Measurements from ENCODE around the gene TIMELESS. TPM values are rescaled to one million over a fixed set of nuclear protein-coding genes. Genes with fewer than 3 reads are reported as not detected.
"Not testable (repeated sequence)": the region's sequence is repeated elsewhere in the genome, so short reads cannot be mapped to it uniquely, and the experiment has no call there.

Gene TIMELESS
- total RNA-seq, 4 donors from 2014 or later, result 5.4 to 7.1 (median 6.2) TPM

- DNase-seq (ENCODE audit: low spot score in 2 of 2), result no peak
- 91% methylated on average over 3 of the region's 3 CpGs for WGBS
These were observed 34.8 kb downstream of the TIMELESS start for GRCh38 chr12:56414401-56414800.

GRCh38 chr12:56413392-56413791 lies 35.8 kb downstream of the TIMELESS start:
- H3K27ac ChIP-seq, result no peak overlapping the region
- no peak for DNase-seq (ENCODE audit: low spot score in 2 of 2)
- H3K36me3 ChIP-seq, result no peaks in the 10 kb centered on the region
- H3K4me1 ChIP-seq, result no peaks in the 10 kb centered on the region
- no peaks in the 10 kb centered on the region for H3K27me3 ChIP-seq
- TF ChIP-seq POLR2A (IDR thresholded peaks at IDR 0.05), result no peak
- TF ChIP-seq CTCF (IDR thresholded peaks at IDR 0.05), result no peak
- TF ChIP-seq EP300 (IDR thresholded peaks at IDR 0.05), result no peak
- TF ChIP-seq POLR2AphosphoS5 (IDR thresholded peaks at IDR 0.05), result no peak
- H3K9me3 ChIP-seq, result no peaks in the 10 kb centered on the region
- WGBS, result 10% methylated on average over 2 of the region's 7 CpGs
- no peak overlapping the region for H3K4me3 ChIP-seq

More at GRCh38 chr12:56414401-56414800, 34.8 kb downstream of the TIMELESS start:
- H3K9me3 ChIP-seq, result no peaks in the 10 kb centered on the region
- no peak for TF ChIP-seq CTCF (IDR thresholded peaks at IDR 0.05)
- no peaks in the 10 kb centered on the region for H3K27me3 ChIP-seq
- no peaks in the 10 kb centered on the region for H3K36me3 ChIP-seq
- no peak overlapping the region for H3K4me3 ChIP-seq
- no peak overlapping the region for H3K27ac ChIP-seq
- no peaks in the 10 kb centered on the region for H3K4me1 ChIP-seq

GRCh38 chr12:56411781-56412639 lies 37.2 kb downstream of the TIMELESS start:
- Histone ChIP-seq H3K36me3 (no peaks in the 10 kb centered on the region), H3K27me3 (no peaks in the 10 kb centered on the region), H3K27ac (no peak overlapping the region), H3K9me3 (no peaks in the 10 kb centered on the region), H3K4me3 (no peak overlapping the region), H3K4me1 (no peaks in the 10 kb centered on the region)
- no peak for TF ChIP-seq POLR2A (IDR thresholded peaks at IDR 0.05)
- TF ChIP-seq EP300 (IDR thresholded peaks at IDR 0.05), result no peak
- no peak for TF ChIP-seq POLR2AphosphoS5 (IDR thresholded peaks at IDR 0.05)
- TF ChIP-seq CTCF (IDR thresholded peaks at IDR 0.05), result no peak
- no peak for DNase-seq (ENCODE audit: low spot score in 2 of 2)
- 58% methylated on average over 3 of the region's 6 CpGs for WGBS

GRCh38 chr12:56410768-56411167 lies 38.5 kb downstream of the TIMELESS start:
- Histone ChIP-seq H3K27ac (no peak overlapping the region), H3K27me3 (no peaks in the 10 kb centered on the region), H3K9me3 (no peaks in the 10 kb centered on the region), H3K4me1 (no peaks in the 10 kb centered on the region), H3K36me3 (no peaks in the 10 kb centered on the region), H3K4me3 (no peak overlapping the region)
- WGBS, result 71% methylated on average over 2 of the region's 4 CpGs
- TF ChIP-seq POLR2A (IDR thresholded peaks at IDR 0.05), result no peak
- TF ChIP-seq POLR2AphosphoS5 (IDR thresholded peaks at IDR 0.05), result no peak
- TF ChIP-seq EP300 (IDR thresholded peaks at IDR 0.05), result no peak
- TF ChIP-seq CTCF (IDR thresholded peaks at IDR 0.05), result no peak
- no peak for DNase-seq (ENCODE audit: low spot score in 2 of 2)

GRCh38 chr12:56408799-56409417 lies 40.3 kb downstream of the TIMELESS start:
- no peak for TF ChIP-seq CTCF (IDR thresholded peaks at IDR 0.05)
- no peak for TF ChIP-seq POLR2A (IDR thresholded peaks at IDR 0.05)
- no peak for TF ChIP-seq EP300 (IDR thresholded peaks at IDR 0.05)
- no peak for TF ChIP-seq POLR2AphosphoS5 (IDR thresholded peaks at IDR 0.05)
- H3K4me1 ChIP-seq, result no peaks in the 10 kb centered on the region
- no peaks in the 10 kb centered on the region for H3K9me3 ChIP-seq
- no peak overlapping the region for H3K27ac ChIP-seq
- no peaks in the 10 kb centered on the region for H3K36me3 ChIP-seq
- no peaks in the 10 kb centered on the region for H3K27me3 ChIP-seq
- no peak for DNase-seq (ENCODE audit: low spot score in 2 of 2)
- H3K4me3 ChIP-seq, result no peak overlapping the region
- 85% methylated on average over 5 of the region's 5 CpGs for WGBS

GRCh38 chr12:56404227-56404626 lies 45.0 kb downstream of the TIMELESS start:
- H3K36me3 ChIP-seq; H3K27me3 ChIP-seq; DNase-seq (ENCODE audit: low spot score in 2 of 2); H3K9me3 ChIP-seq; H3K4me1 ChIP-seq; H3K4me3 ChIP-seq; H3K27ac ChIP-seq: not testable (repeated sequence)
- WGBS, result 85% methylated on average over 3 of the region's 3 CpGs

- H3K9me3 ChIP-seq, H3K36me3 ChIP-seq: not testable (repeated sequence)
These were observed 47.6 kb downstream of the TIMELESS start for GRCh38 chr12:56401612-56402011.

GRCh38 chr12:56401125-56401524 lies 48.1 kb downstream of the TIMELESS start:
- not testable (repeated sequence) for H3K4me3 ChIP-seq; DNase-seq (ENCODE audit: low spot score in 2 of 2); H3K27me3 ChIP-seq; H3K4me1 ChIP-seq; H3K9me3 ChIP-seq; H3K27ac ChIP-seq; H3K36me3 ChIP-seq
- 69% methylated on average over 1 of the region's 3 CpGs for WGBS

More at GRCh38 chr12:56401612-56402011, 47.6 kb downstream of the TIMELESS start:
- H3K4me3 ChIP-seq; H3K27ac ChIP-seq; H3K4me1 ChIP-seq; H3K27me3 ChIP-seq; DNase-seq (ENCODE audit: low spot score in 2 of 2): not testable (repeated sequence)

All from suprapubic skin (tissue), 4 donors.